ENCODE measurements around the gene CRY2.

CRY2 gene

DNA sequence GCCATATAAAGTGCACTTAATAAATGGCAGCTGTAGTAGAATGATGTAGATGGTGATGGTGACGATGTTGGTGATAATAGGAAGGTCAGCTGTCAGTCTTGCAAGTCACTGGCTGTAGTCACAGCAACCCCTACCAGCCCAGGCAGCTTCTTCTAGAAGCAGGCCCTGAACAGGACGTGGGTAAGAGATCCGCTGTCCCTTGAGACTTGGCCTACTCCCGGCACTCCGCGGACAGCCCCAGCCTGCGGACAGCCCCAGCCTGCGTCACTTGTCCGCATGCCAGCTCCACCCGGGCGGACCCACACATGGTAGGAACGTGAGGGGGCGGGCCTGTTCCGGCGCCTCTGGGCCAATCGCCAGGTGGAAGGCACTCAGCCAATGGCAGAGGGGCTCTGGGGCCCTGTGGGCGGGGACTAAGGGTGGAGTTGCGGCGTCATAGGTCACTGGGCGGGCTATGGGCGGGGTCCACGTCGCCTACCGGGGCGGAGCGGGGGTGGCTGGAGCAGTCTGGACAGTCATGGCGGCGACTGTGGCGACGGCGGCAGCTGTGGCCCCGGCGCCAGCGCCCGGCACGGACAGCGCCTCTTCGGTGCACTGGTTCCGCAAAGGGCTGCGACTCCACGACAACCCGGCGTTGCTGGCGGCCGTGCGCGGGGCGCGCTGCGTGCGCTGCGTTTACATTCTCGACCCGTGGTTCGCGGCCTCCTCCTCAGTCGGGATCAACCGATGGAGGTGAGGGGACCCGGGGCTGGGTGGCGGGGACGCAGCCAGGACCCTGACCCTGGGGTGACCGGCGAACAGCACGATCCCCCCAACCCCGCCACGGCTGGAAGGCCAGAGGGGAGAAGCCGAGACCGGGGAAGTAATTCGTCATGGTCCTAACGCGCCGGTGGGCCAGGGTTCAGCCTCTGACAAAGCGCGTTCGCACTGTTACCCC, at the start of gene CRY2:
CRY2 (plus strand) TSS at position 502 of the 937 bp plus-strand sequence; CDS start at position 518, 16 bp downstream.
- peak within 1 kb of the TSS; percentile 83 for H3K27ac ChIP-seq
- TF ChIP-seq, protein P1, sequence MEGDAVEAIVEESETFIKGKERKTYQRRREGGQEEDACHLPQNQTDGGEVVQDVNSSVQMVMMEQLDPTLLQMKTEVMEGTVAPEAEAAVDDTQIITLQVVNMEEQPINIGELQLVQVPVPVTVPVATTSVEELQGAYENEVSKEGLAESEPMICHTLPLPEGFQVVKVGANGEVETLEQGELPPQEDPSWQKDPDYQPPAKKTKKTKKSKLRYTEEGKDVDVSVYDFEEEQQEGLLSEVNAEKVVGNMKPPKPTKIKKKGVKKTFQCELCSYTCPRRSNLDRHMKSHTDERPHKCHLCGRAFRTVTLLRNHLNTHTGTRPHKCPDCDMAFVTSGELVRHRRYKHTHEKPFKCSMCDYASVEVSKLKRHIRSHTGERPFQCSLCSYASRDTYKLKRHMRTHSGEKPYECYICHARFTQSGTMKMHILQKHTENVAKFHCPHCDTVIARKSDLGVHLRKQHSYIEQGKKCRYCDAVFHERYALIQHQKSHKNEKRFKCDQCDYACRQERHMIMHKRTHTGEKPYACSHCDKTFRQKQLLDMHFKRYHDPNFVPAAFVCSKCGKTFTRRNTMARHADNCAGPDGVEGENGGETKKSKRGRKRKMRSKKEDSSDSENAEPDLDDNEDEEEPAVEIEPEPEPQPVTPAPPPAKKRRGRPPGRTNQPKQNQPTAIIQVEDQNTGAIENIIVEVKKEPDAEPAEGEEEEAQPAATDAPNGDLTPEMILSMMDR (conservative IDR thresholded peaks at IDR 0.05), result no peak

DNA sequence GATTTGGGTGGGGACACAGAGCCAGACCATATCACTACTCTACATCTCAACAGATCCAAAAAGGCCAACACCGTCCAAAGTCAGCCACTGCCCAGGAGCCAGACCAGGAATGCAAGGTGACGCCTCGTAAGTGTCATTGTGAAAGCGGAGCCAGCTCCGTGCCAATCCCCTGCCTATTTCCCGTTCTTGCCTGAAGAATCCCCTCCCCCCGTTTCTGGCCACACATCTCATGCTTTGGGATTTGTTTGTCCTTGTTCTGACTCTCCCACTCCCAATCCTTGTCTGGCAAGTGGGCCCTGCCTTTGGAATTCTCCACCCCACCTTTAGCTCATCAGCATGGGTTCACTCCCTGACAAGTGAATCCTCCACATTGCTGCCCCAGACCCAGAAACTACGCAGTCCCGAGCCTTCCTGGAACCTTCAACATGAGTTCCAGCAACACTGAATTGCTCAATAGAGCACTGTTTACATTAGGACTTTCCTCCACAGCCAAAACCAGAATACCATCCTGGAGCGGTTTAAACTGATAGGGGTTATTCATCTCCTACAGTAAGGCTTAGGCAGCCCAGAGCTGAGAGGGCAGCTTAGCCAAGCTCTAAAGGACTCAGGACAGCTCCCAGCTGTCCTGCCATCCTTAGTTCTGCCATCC, 48.4 kb upstream of the CRY2 start:
- TF ChIP-seq, protein P1 (conservative IDR thresholded peaks at IDR 0.05), result no peak
- H3K27ac ChIP-seq, result no peak overlapping the region

DNA sequence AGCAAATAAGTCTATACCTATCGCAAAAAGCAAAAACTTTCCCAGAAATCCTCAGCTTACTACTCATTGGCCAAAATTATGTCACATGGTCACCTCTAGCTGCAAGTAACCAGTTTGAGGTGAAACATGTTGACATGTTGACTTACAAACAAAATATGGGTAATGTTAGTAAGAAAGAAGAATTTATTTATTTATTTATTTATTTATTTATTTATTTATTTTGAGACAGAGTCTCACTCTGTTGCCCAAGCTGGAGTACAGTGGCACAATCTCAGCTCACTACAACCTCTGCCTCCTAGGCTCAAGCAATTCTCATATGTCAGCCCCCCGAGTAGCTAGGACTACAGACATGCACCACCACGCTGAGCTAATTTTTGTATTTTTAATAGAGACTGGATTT, 47.7 kb upstream of the CRY2 start:
- no peak overlapping the region for H3K27ac ChIP-seq
- TF ChIP-seq, protein P1 (conservative IDR thresholded peaks at IDR 0.05), result no peak

DNA sequence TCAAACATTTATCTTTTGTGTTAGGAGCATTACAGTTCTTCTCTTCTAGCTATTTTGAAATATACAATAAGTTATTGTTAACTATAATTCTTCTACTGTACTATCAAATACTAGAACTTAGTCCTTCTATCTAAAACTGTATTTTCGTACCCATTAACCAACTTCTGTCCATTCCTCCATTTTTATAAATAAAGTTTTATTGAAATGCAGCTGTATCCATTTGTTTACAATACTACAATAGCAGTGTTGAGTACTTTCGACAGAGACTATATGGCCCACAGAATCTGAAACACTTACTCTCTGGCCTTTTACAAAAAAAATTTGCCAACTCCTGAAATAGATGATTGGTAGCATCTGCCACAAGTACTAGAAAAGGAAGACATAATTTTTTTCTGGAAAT, 47.0 kb upstream of the CRY2 start:
- no peak overlapping the region for H3K27ac ChIP-seq
- TF ChIP-seq, protein P1 (conservative IDR thresholded peaks at IDR 0.05), result no peak

DNA sequence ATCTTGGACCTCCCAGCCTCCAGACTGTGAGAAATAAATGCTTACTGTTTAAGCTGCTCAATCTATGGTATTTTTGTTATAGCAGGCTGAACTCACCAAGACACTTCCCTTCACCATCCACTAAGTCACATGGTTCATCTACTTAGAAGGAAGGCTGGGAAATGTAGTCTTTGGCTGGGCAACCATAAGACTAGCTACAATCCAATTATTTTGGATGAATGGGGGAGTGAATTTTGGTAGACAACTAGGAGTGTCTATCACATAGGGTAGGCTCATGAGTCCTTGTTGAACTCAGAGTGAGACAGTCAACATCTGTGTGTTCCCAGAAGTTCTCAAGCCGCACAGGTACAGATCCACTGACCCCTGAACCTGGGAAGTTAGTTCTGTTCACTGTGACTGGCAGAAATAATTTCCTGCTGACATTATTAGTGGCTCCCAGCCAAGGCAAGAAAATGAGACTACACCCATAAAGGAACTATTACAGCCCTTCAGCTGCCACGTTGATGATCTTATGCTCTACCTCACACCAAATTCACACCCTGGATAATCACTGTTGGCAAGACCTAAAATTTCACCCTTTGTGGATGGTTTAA, 45.5 kb upstream of the CRY2 start:
- TF ChIP-seq, protein P1 (conservative IDR thresholded peaks at IDR 0.05), result no peak
- no peak overlapping the region for H3K27ac ChIP-seq

DNA sequence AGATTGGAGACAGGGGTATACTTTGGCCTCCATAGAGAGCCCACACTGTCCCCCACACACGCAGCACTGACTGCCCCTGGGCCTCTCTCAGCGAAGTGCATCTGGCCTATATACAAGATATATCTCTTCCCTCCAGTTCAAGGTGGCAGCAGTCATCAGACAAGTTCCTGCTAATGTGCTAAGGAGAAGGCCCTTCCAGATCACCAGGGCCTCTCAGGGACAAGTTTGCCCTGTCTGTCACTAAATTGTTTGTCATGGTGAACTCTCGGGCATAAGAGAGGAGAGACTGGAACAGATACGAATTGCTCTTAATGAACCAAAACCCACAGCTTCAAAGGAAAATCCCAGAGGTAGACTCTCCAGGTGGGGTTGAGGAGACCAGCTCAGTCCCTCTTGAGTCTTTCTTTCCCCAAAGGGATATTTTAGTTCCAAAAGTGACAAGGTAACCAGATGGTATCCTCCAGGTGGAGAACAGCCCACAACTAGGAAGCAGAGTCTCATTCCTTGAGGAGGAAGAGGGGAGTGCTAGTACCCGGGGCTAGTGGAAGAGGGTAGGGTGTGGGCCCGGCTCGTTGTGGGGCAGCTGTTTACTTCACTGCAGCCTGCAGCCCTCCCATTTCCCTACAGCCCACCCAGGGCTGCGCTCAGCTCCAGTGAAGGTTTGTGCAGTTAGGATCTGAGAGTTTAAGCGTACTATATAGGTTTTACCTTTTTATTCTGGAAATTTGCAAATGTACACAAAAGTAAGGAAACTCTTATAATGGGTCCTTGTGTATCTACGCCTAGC, 44.6 kb upstream of the CRY2 start:
- no peak overlapping the region for H3K27ac ChIP-seq
- TF ChIP-seq, protein P1 (conservative IDR thresholded peaks at IDR 0.05), result no peak
